Fibroblast of peridontal ligament (primary cell): ENCODE results near the gene ESPNL.
"Not testable (repeated sequence)": the region's sequence is repeated elsewhere in the genome, so short reads cannot be mapped to it uniquely, and the experiment has no call there.

ENCODE experiments used
- DNase-seq: peaks from one replicate; pipeline ENCODE4 v3.0.0-alpha.2; 2010; ENCODE audit errors: extremely low read depth

Gene ESPNL

DNA sequence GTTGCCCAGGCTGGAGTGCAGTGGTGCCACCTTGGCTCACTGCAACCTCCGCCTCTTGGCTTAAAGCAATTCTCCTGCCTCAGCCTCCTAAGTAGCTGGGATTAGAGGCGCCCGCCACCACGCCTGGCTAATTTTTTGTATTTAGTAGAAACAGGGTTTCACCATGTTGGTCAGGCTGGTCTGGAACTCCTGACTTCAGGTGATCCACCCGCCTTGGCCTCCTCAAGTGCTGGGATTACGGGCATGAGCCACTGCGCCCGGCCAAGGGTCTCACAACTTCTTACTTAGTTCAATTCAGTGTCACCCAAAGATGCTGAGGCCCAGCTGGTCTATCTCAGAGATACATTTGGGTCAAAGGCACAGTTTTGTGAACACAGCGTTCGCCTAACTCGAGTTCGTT, 15.6 kb downstream of the ESPNL start:
- DNase-seq, result not testable (repeated sequence)

- DNase-seq, result no peak
These were observed 16.4 kb downstream of the ESPNL start for GRCh38 chr2:238116298-238117198.

GRCh38 chr2:238117199-238118154, 17.3 kb downstream of the ESPNL start:
- DNase-seq, result peak; percentile 11

DNA sequence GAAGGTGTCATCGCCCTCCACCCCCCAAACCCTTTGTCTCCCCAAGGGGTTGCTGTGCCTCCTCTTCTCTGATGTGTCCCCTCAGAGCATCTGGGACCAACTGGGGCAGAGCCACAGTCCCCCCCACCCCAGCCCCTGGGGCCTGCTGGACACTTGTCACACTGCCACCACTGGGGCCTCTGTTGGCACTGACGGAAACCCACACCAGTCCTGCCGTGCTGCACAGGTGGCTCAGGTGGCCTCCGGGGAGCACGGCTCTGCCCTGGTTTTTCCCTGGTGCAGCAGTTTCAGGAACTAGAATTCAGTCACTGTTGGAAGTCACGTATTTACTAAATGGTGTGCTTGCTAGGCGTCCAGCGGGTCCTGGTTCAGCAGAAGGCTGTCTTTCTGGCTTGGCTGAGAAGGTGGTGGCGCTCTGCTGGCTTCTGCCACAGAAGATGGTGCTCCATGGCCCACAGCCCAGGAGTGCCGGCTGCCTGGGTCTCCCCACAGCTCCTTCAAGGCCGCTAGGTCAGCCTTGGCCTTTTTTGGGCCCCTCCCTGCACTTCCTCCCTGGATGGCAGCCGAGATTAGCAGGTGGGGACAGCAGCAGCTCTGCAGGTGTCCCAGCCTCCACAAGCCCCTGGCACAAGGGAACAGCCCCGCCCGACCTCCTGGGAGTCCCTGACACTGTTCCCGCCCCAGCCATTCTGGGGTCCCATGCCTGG, 19.8 kb downstream of the ESPNL start:
- DNase-seq, result no peak

- DNase-seq, result no peak
These were observed 20.5 kb downstream of the ESPNL start for GRCh38 chr2:238120463-238121298.

DNA sequence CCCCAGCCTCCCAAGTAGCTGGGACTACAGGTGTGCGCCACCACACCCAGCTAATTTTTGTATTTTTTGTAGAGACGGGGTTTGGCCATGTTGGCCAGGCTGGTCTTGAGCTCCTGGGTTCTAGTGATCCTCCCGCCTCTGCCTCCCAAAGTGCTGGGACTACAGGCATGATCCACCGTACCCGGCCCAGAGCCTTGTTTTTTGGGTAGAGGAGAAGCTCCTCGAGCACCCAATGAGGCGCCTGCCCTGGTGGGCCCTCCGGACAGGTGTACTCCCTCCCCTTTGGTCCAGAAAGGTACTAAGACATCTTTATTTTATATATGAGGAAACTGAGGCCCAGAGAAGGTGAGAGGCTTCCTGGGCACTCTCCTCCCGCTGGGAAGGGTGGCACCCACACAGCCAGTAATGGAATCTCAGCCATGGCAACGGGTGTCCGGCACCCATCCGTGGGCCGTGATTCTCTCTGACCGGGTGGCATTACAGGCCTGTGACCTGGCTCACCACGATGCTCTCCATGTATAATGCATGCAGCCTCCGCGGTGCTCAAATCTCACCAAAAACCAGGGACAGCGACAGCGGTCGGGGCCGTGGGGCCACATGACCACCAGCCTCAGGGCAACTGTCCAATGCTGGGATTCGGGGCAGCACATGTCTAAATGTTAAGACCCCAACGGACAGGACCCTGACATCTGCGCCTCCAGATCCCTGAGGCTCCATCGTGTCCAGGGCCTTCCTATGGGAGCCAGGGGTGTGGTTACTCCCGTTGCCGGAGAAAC, 21.6 kb downstream of the ESPNL start:
- DNase-seq, result no peak

DNA sequence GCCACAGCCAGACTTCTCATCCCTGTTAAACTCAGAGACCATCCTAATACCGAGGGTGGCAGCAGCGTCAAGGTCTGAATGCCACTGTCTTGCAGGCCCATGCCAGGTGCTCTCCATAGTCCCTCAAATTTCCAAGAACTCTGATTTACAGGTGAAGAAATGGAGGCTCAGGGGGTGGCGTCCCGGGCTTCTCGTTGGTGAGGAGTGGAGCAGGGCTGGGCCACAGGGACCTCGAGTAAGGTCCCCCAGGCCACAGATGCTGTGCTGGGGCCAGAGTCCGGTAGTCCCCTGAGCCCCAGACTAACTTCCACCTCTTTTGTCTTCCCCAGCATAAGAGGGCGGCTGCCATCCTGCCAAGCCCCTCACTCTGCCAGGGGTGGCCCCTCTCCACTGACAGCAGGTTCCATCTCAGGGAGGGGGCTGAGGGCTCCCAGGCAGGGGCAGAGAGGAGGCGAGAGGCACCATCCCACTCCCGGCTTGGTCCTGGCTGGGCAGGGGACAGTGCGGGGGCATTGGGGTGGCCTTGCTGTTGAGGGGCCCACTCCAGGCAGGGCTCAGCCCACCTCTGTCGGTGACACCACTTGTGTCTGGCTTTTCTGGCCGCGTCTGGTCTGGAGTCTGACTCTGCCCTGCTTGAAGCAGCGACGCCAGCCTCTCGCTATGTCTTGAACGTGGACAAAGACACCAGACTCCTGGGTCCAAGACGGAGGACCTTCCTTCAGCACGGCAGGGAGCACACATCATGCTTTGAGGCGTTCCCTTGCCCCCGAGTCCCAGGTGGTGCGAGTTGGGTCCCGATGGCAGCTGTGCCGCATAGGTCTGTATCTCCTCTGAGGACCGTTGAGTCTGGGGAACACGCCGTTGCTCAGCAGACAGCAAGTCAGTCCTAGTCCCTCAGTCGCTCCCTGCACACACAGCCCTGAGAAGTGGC, 22.4 kb downstream of the ESPNL start:
- DNase-seq, result no peak

GRCh38 chr2:238123218-238123971, 23.3 kb downstream of the ESPNL start:
- no peak for DNase-seq

DNA sequence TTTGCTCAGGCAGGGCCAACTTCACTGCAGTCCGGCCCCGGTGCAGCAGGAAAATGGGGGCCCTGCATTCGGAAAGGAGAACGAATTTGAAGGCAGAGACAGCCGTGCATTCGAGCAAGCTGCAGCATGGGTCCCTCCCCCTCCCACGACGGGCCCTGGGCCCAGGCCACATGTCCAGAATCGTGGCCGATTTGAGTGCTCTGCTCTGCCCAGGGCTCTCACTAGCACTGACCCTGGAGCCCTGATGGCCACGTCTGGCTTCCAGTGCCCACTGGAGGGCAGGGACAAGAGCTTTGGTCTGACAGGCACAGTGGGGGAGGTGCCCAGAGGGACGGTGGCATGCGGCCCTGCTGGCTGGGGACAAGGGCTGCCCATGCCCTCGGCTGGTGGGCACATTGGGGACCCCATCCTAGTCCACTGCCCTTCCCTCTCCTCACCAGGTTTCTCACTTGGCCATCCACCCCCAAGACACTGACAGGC, 23.9 kb downstream of the ESPNL start:
- DNase-seq, result no peak

DNA sequence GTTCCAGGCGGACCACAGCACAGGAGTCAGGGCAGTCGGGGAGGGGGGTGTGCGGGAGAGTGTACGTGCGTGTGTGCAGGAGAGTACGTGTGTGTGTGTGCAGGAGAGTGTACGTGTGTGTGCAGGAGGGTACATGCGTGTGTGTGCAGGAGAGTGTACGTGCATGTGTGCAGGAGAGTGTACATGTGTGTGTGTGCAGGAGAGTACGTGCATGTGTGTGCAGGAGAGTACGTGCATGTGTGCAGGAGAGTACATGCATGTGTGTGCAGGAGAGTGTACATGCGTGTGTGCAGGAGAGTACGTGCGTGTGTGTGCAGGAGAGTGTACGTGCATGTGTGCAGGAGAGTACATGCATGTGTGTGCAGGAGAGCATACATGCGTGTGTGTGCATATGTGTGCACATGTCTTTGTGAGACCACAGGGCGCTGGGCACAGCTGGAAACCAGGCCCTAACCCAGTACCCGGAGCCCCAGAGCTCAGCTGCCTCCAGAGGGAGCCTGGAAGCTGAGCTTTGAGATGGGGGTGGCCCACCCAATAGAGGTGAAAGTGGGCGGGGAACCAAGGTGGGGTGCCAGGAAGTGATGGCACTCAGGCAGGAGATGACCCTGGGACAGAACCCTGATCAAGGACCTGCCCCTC, 24.5 kb downstream of the ESPNL start:
- no peak for DNase-seq

DNA sequence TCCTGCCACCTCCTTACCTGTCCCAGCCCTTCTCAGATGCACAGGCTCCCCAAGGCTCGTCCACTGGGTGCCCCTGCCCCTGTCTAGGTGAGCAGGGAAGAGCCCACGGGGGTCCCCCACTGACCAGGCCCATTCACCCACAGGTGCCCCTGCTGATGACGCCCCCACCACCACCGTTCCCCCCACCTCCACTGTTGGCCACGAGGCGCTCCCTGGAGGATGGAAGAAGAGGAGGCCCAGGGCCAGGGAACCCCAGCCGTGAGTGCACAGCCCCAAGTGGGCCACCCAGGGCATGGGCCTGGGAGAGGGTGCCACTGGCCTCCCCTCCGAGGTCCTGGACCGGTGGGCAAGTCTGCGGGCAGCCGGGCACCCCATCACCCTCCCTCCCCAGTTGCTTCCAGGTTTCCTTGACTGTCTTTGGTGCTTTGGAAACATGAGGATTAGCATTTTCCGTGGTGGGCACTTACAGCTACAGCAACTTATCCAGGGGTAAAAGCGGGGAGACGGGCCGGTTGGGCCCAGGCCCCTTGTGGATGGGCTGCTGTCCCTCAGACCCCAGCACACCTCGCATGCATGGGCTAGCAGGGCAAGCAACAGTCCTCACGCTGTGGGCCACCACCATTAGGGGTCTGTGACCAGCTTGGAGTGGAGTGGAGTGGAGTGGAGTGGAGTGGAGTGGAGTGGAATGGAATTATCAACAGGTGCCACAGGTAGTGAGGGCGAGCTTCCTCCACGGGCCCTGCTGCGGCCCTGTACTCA, 25.2 kb downstream of the ESPNL start:
- DNase-seq, result no peak

- no peak for DNase-seq
These were observed 26.2 kb downstream of the ESPNL start for GRCh38 chr2:238126338-238126737.

- DNase-seq, result no peak
These were observed 26.6 kb downstream of the ESPNL start for GRCh38 chr2:238126775-238127164.

GRCh38 chr2:238127165-238128060, 27.3 kb downstream of the ESPNL start:
- DNase-seq, result peak; percentile 71

GRCh38 chr2:238128061-238128440, 27.9 kb downstream of the ESPNL start:
- DNase-seq, result no peak

- DNase-seq, result no peak
These were observed 28.4 kb downstream of the ESPNL start for GRCh38 chr2:238128534-238129001.
